HepG2 (cell line): ENCODE measurements around the gene C20orf202. TPM values are rescaled to one million over a fixed set of nuclear protein-coding genes. Genes with fewer than 3 reads are reported as not detected.

Experiments used
- ATAC-seq: fragments of 200-7000 bp; cut with Tn5 transposase; 3 replicates; pipeline ENCODE4 v1.9.1; 2020; ENCODE audit warnings: mild to moderate bottlenecking, moderate library complexity
- BruUV-seq: library from RNA; stranded (reverse); fragments of 400-500 nt; replicated peaks from 2 replicates; lab custom pipeline; 2021; lab: Mats Ljungman, UMichigan
- CTCF ChIA-PET: fragments of 300-600 bp; formaldehyde crosslinking; extraction: SDS; loops from one replicate; lab custom pipeline; 2021; ENCODE audit warnings: low total read pairs, inconsistent platforms, low intra/inter-chr PET ratio; lab: Yijun Ruan, JAX
- POLR2A ChIA-PET: fragments of 350-600 bp; sonication (Branson Sonifier 250); formaldehyde crosslinking; loops from one replicate; lab custom pipeline; 2020; ENCODE audit warnings: antibody characterized with exemption, inconsistent platforms; lab: Yijun Ruan, JAX
- DNase-seq: peaks from one replicate; pipeline ENCODE4 v3.0.0-alpha.2; 2015; ENCODE audit warnings: low spot score
- FAIRE-seq: peaks from 3 replicates; lab custom pipeline; 2011; peaks lifted over from hg19 to GRCh38; lab: Jason Lieb, UNC
- H2AFZ ChIP-seq: one replicate; pipeline ENCODE4 v1.6.1; 2011; ENCODE audit warnings: low read length, inconsistent platforms
- H3K27ac ChIP-seq: fragments of 300-600 bp; 3 replicates; pipeline ENCODE4 v1.8.0; 2011; ENCODE audit warnings: mixed run types, mild to moderate bottlenecking, mixed read lengths, low read length, inconsistent platforms; ENCODE audit not compliant: insufficient read depth; ENCODE audit errors: extremely low read length
- H3K27me3 ChIP-seq, 2 experiments: fragments of 200-600 bp in 1 of 2; 2 replicates in 1 of 2; 3 replicates in 1 of 2; pipeline versions ENCODE4 v1.6.0 to v1.8.0; 2011; ENCODE audit warnings: low read length in 2 of 2, mild to moderate bottlenecking in 2 of 2, moderate library complexity in 2 of 2, inconsistent platforms in 1 of 2; ENCODE audit not compliant: insufficient read depth in 2 of 2, control insufficient read depth in 1 of 2
- H3K36me3 ChIP-seq, 2 experiments: fragments of 200-600 bp in 1 of 2; replicated peaks in 1 of 2; 2 replicates in 1 of 2; 3 replicates in 1 of 2; pipeline versions ENCODE4 v1.5.1 to v1.8.0; 2011; ENCODE audit warnings: low read length in 2 of 2, inconsistent platforms in 1 of 2; ENCODE audit not compliant: insufficient read depth in 2 of 2, control insufficient read depth in 1 of 2
- H3K4me1 ChIP-seq: 2 replicates; pipeline ENCODE4 v1.5.1; 2012; ENCODE audit warnings: low read length, inconsistent platforms; ENCODE audit not compliant: insufficient read depth
- H3K4me2 ChIP-seq: 2 replicates; pipeline ENCODE4 v1.6.0; 2011; ENCODE audit warnings: low read depth, low read length, inconsistent platforms
- H3K4me3 ChIP-seq, 3 experiments: fragments of 200-600 bp in 1 of 3; sonication (generic), shearing (Covaris generic) in 1 of 3; replicated peaks in 1 of 3; 2 replicates each; pipeline ENCODE4 v1.5.1; 2011 to 2016; ENCODE audit warnings: low read length in 3 of 3, inconsistent platforms in 2 of 3, low read depth in 2 of 3, mild to moderate bottlenecking in 2 of 3, control low read depth in 1 of 3, mixed read lengths in 1 of 3; ENCODE audit not compliant: insufficient read depth in 1 of 3
- H3K79me2 ChIP-seq: one replicate; pipeline ENCODE4 v1.6.1; 2011; ENCODE audit warnings: low read length, inconsistent platforms; ENCODE audit not compliant: insufficient read depth
- H3K9ac ChIP-seq: 2 replicates; pipeline ENCODE4 v1.6.0; 2011; ENCODE audit warnings: mild to moderate bottlenecking, low read depth, low read length, inconsistent platforms; ENCODE audit not compliant: insufficient read depth
- H3K9me3 ChIP-seq: 2 replicates; pipeline ENCODE4 v1.5.1; 2012; ENCODE audit warnings: mild to moderate bottlenecking, low read length
- H4K20me1 ChIP-seq: 2 replicates; pipeline ENCODE4 v1.6.0; 2011; ENCODE audit warnings: inconsistent platforms, mild to moderate bottlenecking, low read length, moderate library complexity; ENCODE audit not compliant: insufficient read depth
- CHCHD3 ChIP-seq: sonication (generic); formaldehyde crosslinking; IDR thresholded peaks from 2 replicates; pipeline ENCODE4 v1.8.0; 2022; ENCODE audit warnings: mild to moderate bottlenecking, missing genetic modification reagents, moderate library complexity
- MEIS1 ChIP-seq: sonication (generic); formaldehyde crosslinking; IDR thresholded peaks from 2 replicates; pipeline ENCODE4 v1.9.0; 2021; ENCODE audit warnings: mild to moderate bottlenecking, missing genetic modification reagents, moderate library complexity, borderline replicate concordance
- NR2F1 ChIP-seq, 2 experiments: fragments of 450-650 bp in 1 of 2; formaldehyde crosslinking in 1 of 2; IDR thresholded peaks; 2 replicates each; pipeline versions ENCODE4 v1.5.0 to v1.6.1; 2016 to 2020; ENCODE audit warnings: mild to moderate bottlenecking in 1 of 2, missing compliant biosample characterization in 1 of 2, missing genetic modification reagents in 1 of 2, moderate library complexity in 1 of 2
- RBM39 ChIP-seq: fragments of 200-400 bp; formaldehyde crosslinking; IDR thresholded peaks from one replicate; pipeline ENCODE4 v1.6.1; 2018; ENCODE audit warnings: antibody characterized with exemption, mild to moderate bottlenecking, low read depth, low read length; ENCODE audit not compliant: poor library complexity, severe bottlenecking
- UBTF ChIP-seq: sonication (generic); formaldehyde crosslinking; IDR thresholded peaks from 2 replicates; pipeline ENCODE4 v1.4.0; 2020; ENCODE audit warnings: mild to moderate bottlenecking, missing genetic modification reagents
- ZFP36L2 ChIP-seq: sonication (generic); formaldehyde crosslinking; IDR thresholded peaks from 2 replicates; pipeline ENCODE4 v1.4.0; 2020; ENCODE audit warnings: missing genetic modification reagents
- ZFYVE20 ChIP-seq: sonication (generic); formaldehyde crosslinking; IDR thresholded peaks from 2 replicates; pipeline ENCODE4 v1.8.0; 2023; ENCODE audit warnings: low read depth, mild to moderate bottlenecking, moderate library complexity, missing genetic modification reagents, borderline replicate concordance
- ZNF382 ChIP-seq: sonication (generic); formaldehyde crosslinking; IDR thresholded peaks from 2 replicates; pipeline ENCODE4 v1.5.0; 2020; ENCODE audit warnings: missing genetic modification reagents, mild to moderate bottlenecking, borderline replicate concordance
- ZNF724P ChIP-seq: sonication (generic); formaldehyde crosslinking; IDR thresholded peaks from 2 replicates; pipeline ENCODE4 v1.8.0; 2022; ENCODE audit warnings: missing genetic modification reagents, borderline replicate concordance
- ZNF800 ChIP-seq: sonication (generic); formaldehyde crosslinking; IDR thresholded peaks from 2 replicates; pipeline ENCODE4 v1.4.0; 2020; ENCODE audit warnings: missing genetic modification reagents
- WGBS: methylation state at CpG from one replicate; pipeline ENCODE4 v1.1.6; 2017; ENCODE audit warnings: low lambda C conversion rate; 5-methylcytosine and 5-hydroxymethylcytosine counted together
- in situ Hi-C: cut with HindIII; loops from 2 replicates; pipeline ENCODE4 v1.10.0; 2017; ENCODE audit warnings: low pct_unique_long_range_greater_than_20kb; ENCODE audit not compliant: extremely low pct_ligation_motif_present
- intact Hi-C: fragments of 100-400 bp; cut with micrococcal nuclease; formaldehyde crosslinking; loops from one replicate; pipeline ENCODE4 v1.10.0; 2022; ENCODE audit not compliant: unreplicated experiment
- polyA plus RNA-seq, 8 experiments: library from polyadenylated mRNA; depleted of rRNA in 3 of 8; stranded (reverse) in 7 of 8; unstranded in 1 of 8; fragments of >200 nt; fragmentation: Illumina TruSeq in 4 of 8; extraction: Trizol in 4 of 8; gene quantifications; 2 replicates each; pipeline versions ENCODE4 v1.2.1 to v1.2.3, GENCODE V29; 2011 to 2016; ENCODE audit warnings: low read depth in 4 of 8, missing spikeins in 1 of 8, mixed read lengths in 1 of 8; ENCODE audit not compliant: insufficient read depth in 1 of 8
- total RNA-seq, 5 experiments: library from RNA; depleted of rRNA; stranded (reverse); fragments of >200 nt; fragmentation: Illumina TruSeq; extraction: Trizol; gene quantifications; 2 replicates each; pipeline ENCODE4 v1.2.3, GENCODE V29; 2016; ENCODE audit warnings: low read depth in 1 of 5

The C20orf202 gene
- total and polyA plus RNA-seq, 2 of the 13 experiments (the other 11 are each of a cell fraction or from before 2014, with no cell fraction given): 0.20 to 1.2 TPM

DNA sequence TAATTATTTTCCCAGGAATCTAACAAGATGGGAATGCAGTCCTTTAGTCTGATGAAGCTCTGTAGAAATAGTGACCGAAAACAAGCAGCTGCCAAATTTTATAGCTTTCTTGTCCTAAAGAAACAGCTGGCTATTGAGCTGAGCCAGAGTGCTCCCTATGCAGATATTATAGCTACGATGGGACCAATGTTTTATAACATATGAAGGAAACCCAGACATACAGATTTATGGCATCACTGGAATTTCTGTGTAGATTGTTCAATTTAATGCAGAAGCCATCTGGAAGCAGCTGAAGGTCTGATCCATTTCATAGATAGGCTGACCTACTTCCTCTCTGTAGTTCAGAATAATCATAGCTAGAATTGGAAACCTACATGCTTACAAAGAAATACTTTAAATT, 51.0 kb downstream of the C20orf202 start:
- Histone ChIP-seq H3K9ac (no peak overlapping the region), H3K79me2 (no peaks in the 10 kb centered on the region), H3K4me2 (no peak overlapping the region), H3K4me1 (no peaks in the 10 kb centered on the region), H2AFZ (no peak overlapping the region), H3K4me3 (no peak overlapping the region), H3K27ac (no peak overlapping the region), H3K36me3 (no peaks in the 10 kb centered on the region), H3K27me3 (no peaks in the 10 kb centered on the region; a peak in 1 of 5 replicates), H4K20me1 (no peaks in the 10 kb centered on the region), H3K9me3 (no peaks in the 10 kb centered on the region)
- ChIA-PET POLR2A (no interaction called here), CTCF (no interaction called here)
- WGBS: 35% methylated on average over 2 of the region's 2 CpGs
- no TSS peak for BruUV-seq
- intact Hi-C loops: no loop called here
- FAIRE-seq (no peak), DNase-seq (no peak), ATAC-seq (no peak)
- in situ Hi-C loops: no loop called here
- TF ChIP-seq RBM39: no peak
- TF ChIP-seq ZFP36L2: no peak
- no peak for TF ChIP-seq ZFYVE20
- TF ChIP-seq MEIS1 (CRISPR knock-in tag): no peak
- TF ChIP-seq UBTF (CRISPR knock-in tag): no peak
- no peak for TF ChIP-seq ZNF724P
- TF ChIP-seq ZNF800 (CRISPR knock-in tag): no peak
- no peak for TF ChIP-seq ZNF382
- TF ChIP-seq NR2F1 (CRISPR knock-in tag; IDR thresholded peaks at IDR 0.05): no peak
- no peak for TF ChIP-seq CHCHD3 (CRISPR knock-in tag)
